CD4-positive, alpha-beta T cell treated with Interleukin-15 for 4 hours (primary cell): ENCODE data around the gene POLN.

Experiments used
- DNase-seq: peaks from one replicate; pipeline ENCODE4 v3.0.0-alpha.2; 2020; ENCODE audit warnings: low spot score

The POLN gene

DNA sequence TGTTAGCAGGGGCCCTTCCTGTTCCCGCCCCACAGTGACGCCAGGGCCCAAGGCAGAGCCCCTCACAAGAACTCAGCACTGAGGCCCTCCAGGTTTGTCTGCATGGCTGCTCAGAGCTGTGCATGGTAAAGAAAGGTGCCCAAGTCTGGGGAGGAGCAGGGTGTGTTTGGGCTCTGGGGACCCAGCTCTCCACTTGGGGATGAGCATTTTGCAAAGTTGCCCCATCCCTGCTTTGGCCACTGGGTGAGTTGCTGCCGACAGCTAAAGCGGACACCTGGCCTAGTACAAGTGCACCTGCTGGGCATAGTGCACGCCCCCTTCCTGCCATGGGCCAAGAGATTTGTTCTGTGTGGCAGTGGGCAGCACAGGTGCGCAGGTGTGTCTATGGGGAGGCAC lies 22.0 kb upstream of the POLN start:
- DNase-seq = no peak

DNA sequence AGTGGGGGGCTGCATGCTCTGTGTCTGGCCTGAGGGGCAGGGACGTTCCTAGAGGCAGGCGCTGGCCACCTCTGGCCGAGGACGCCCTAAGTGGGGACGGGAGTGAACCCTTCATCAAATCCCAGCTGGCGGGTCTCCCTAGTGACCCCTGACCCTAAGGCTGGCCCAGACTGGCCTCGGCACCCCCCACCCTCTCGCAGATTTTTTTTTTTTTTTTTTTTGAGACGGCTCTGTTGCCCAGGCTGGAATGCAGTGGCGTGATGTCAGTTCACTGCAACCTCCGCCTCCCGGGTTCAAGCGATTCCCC lies 21.0 kb upstream of the POLN start:
- no peak for DNase-seq

DNA sequence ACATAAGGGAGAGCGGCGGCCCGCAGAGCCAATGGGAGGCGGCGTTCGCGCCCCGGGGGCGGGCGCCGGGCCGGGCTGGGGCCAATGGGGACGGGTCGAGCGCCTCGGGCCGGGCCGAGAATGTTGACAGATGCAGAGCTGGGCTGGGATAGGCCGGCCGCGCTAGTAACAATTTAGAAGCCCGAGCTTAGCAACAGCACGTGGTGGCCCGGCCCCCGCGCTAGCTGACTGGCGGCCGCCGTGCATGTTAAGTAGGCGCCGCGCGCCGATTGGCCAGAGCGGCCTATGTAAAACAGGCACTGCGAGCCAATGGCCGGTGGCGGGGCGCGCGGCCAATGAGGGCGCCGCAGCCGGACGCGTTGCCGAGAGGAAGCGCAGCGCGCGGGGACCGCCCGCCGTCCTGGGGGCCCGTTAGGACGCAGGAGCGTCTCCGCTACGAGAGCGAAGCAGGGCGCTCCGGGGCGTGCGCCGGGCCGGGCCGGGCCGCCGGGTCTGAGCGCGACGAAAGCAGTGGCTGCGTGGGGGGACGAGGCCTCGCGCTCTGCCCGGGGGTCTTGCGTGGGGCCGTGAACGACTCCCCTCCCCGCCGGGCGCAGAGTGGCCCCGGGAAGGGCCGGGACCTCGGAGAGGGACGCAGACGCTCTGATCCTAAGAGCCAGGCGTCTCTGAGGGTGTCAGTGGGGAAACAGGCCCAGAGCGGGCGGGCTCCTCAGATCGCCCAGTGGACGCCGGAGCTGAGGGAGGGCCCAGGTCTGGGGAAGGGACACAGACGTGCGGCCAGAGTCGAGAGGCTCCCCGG lies 20.4 kb upstream of the POLN start:
- DNase-seq = peak; percentile 99

DNA sequence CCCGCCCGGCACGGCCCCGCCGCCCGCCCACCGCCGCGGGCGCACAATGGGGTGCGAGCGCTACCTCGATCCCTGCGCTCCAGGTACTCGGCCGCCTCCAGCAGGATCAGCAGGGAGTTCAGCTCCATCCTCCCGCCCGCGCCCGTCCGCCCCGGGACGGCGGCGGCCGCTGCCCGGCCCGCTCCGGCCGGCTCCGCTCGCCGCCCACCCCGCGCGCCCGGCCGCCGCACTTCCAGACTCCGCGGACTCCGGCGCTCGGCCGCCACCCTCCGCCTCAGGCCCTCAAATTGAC lies 19.9 kb upstream of the POLN start, which contains the start of gene MXD4:
Gene MXD4, minus strand, starts transcription at position 257 of the 292 bp plus-strand sequence. Its CDS starts 129 bp downstream, at position 128.
- DNase-seq = no peak

DNA sequence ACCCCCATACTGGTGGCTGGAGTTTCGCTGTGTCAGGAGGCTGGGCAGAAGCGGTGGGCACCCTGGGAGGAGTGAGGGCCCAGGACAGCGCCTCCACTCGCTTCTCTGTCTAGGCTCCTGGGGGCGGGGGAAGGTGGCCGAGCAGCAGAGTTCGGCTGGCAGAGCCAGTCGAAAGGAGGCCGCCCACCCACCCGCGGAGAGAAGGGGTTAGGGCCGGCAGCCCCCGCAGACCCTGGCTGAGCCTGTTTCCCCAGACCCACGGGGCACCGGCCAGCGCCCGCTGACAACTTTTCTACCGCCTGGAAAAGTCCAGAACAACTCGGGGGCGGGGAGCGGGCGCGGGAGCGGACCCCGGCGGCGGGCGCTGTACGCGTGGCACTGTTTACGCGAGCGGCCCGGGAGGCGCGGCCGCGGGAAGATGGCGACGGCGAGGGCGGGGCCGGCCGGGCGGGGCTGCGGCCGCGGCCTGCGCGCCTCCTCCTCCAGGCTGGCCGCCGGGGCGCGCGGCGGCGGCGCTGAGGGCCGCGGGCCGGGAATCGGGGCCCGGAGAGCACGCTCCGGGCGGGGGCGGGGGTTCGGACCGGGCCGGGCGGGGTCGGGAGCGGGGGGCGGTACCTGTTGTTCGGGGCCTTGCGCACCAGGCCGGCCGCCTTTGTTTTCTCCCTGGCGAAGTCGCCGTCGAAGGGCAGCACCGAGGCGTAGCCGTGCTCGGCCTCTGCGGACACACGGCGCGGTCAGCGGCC lies 19.4 kb upstream of the POLN start:
- peak; percentile 49 for DNase-seq

DNA sequence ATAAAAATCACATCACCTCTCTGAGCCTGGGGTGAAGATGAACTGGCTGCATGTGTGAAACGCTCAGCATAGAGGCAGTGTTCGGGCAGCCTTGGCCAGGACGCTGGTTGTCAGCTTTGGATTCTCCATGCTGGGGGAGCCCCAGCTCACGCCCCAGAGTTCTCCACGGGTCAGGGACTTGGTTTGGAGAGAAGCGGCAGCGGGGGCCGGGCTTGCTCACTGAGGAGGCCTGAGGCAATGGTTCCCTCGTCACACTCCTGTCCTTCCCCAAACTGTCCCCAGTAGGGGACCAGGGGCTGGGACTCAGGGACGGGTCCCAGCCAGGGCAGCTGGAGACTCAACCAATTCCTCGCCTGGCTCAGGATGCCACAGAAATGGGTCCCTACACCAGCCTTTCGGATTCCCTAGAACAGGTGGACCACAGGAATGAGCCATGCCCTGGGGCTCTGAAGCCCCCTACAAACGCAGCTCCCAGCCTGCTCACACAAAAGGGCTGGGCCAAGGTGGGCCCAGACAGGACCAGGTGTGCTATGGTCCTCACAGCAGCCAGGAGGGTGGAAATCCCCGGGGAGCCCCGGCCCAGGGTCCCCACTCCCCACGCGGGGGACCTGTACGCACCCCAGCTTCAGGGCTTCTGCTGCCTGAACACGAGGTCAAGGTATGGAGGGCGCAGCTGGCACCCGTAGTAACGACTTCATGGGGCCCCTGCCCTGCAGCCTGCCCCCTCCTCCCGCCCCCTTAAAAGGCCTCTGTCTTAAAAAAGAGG lies 18.6 kb upstream of the POLN start:
- DNase-seq = no peak

DNA sequence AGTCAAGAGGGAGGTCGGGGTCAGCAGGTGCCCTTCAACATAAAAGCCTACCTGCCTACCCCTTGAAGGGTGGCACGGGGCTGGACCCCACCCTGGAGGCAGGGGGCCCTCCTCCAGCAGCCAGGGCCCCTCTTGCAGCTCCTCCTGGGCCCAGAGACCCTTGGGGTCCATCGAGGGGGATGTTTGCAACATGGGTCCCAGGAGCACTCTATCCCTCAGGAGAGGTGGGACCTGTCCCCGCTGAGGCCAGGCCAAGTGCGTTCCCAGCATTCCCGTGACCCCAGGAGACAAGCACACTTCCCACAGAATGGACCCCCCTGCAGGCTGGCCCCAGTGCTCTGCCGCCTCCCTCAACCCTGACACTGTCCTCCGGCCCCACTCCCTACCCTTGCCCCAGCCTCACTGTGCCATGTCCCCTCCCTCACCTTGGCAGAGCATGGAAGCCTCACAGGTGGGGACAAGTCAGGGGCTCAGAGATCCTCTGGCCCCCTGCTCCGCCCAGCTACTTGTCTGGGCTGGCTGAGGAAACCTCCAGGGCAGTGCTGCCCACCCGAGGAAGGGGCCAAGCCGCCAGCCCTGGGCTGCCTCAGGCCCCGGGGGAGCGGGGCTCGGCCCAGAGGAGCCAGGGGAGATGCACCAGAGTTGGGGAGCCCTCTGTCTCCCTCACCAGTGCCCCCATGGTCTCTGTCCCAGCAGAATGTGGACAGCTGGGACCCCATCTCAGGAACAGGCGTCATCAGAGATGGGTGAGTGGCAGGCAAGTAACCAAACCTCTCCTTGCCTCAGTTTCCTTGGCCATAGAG lies 17.8 kb upstream of the POLN start:
- DNase-seq = no peak

DNA sequence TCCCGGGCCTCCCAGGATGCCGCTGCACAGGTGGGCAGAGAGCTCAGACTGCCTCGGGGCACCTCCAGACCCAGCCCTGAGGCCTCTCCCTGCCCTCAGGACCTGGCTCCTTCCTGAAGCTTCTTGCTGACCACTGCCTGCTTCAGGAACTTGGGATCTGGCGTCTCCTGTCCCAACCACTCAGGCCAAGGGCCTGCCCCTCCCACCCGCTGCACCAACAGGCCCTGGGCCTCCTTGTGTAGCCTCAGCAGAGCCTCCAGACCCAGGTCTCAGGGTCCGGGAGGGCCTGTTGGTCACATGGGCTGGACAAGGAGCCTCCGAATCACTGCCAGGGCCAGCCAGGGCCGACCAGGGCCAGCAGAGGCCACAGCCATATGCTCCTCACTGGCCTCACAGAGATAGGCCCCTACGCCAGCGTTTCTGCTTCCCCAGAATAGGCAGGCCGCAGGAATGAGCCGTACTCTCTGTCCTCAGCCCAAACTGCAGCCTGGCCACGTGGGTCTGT lies 17.2 kb upstream of the POLN start:
- DNase-seq = no peak

DNA sequence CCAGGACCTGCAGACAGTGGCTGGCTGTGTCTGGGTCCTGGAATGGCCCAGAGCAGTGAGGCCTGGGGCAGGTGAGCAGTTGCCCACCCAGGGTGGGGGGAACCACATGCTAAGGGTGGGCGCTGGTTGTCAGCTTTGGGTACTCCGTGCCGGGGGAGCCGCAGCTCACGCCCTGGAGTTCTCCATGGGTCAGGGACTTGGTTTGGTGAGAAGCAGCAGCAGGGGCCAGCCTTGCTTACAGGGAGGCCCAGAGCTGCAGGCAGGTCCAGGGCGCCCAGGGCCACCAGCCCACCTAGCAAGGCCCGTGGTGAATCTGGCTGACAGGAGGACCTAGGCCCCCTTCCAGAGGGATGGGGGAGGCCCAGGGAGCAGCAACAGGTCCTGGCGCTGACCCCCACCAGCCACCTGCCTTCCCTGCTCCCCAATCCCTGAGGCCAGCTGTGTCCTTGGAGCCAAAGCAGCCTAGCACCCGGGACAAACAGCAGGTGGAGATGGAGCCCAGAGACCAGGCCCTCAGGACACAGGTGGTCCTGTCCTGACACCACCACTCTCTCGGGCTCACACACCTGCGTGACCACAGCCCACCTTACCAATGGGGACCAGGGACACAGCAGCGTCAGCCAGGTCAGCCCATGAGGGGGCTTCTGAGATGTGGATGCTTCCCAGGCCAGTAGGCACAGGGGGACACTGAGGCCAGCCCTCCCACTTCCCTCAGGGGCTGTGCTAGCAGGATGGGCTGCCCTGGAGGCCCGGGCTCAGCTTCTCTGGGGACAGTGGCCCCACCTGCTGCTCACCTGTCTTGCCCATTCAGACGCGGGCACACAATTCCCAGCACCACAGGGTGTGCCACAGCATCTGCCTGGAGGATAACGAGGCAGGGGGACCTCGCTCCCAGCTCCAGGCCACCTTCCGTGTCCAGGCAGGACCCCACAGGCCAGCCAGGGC lies 16.4 kb upstream of the POLN start:
- DNase-seq = no peak

DNA sequence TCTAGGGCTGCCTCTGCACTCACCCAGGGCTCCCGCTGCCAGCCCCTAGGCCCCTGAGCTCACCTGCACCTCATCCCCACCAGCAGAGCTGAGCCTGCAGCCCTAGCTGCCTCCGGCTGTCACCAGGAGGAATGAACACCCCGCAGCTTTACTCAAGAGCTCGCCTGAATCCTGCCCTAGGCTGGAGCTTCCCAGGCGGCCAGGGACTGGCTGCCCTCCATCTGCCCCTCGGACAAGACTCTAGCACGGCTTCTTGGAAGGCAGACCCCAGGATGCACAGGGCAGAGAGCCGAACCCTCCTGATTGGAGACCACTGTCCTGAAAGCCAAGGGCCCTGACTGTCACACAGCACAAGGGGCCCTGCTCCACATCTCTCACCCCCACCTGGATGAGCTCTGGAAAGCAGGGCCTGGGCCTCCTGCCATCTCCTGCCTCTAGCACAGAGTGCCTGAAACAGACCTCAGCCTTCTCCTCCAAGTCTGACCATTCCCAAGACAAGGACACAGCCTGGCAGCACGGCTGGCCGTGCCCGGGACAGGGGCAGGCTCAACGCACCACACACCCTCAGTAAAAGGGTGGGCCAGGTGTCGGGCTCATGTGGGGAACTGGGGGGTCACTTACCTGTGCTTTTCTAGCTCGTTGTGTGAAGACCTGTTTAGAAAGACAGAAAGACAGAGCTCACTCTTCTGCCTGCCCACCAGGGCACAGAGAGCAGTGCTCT lies 15.6 kb upstream of the POLN start:
- DNase-seq = no peak

DNA sequence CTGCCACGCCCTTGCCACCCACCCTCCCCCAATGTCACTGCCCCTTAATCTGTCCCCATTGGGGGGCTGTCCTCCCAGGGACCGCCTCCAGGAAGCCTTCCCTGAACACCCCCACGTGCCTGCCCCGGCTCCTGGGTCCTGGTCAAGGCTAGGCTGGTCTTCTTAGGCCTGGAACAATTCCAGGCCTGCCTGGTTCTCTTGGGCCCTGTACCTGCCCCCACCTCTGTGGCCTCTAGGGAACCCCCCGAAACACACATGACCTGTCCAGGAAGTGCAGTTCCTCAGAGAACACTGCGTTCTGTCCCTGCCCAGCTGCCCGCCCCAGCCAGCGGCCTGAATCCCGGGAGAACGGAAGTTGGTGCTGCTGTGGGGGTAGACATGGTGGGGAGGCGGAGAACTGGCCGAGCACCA lies 14.9 kb upstream of the POLN start:
- no peak for DNase-seq

DNA sequence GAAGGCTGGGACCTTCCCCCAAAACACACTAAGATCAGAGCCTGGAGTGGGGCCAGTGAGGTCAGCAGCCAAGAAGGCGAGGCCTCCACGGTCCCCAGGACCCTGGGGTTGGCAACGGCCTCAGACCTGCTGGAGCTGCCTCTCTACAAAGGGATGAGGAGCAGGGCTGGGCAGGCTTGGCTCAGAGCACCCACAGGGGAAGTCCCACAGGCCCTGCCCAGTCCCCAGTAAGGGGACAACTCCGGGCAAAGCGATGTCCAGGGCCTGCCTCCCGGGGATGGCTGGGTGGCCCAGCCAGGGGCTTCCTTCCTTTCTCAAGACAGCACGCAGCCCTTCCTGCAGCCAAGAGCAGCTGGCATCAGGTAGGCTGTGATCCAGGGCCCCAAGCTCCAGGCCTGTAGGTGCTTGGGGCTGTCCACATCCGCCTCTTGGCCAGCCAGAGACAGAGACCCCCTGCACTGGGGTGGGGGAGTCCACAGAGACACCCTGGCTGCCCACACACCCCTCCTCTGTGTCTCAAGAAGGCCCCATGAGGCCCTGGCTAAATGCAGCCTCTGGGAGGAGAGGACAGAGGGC lies 14.3 kb upstream of the POLN start:
- DNase-seq = no peak

DNA sequence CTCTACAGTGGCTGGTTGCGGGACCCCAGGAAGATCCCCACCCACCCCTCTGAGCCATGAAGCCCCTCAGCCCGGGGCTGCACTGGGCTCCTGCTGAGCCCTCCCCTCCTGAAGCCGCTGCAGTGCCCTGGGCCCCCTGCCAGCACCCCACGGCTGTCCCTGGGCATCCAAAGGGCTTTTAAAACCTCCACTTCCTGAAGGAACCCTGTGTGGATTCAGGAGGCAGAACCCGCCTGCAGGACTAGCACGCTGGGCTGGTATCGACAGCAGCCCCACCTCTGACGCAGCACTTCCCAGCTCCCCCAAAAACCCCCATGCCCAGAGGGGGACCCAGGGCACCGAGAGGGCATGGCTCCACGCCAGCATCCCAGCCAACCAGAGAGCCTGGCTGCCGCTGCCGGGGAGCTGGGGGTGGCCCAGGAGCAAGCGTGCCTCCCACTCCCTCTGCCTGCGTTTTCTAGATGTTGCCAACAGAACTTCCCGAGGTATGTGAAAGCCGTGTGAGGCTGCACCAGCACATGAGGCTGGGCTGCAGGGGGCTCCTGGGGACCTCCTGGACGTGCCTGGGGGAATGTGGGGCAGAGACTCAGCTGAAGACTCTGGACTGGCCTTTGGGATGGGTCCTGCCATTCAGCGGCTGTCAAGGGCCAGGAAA lies 13.7 kb upstream of the POLN start:
- DNase-seq = no peak

DNA sequence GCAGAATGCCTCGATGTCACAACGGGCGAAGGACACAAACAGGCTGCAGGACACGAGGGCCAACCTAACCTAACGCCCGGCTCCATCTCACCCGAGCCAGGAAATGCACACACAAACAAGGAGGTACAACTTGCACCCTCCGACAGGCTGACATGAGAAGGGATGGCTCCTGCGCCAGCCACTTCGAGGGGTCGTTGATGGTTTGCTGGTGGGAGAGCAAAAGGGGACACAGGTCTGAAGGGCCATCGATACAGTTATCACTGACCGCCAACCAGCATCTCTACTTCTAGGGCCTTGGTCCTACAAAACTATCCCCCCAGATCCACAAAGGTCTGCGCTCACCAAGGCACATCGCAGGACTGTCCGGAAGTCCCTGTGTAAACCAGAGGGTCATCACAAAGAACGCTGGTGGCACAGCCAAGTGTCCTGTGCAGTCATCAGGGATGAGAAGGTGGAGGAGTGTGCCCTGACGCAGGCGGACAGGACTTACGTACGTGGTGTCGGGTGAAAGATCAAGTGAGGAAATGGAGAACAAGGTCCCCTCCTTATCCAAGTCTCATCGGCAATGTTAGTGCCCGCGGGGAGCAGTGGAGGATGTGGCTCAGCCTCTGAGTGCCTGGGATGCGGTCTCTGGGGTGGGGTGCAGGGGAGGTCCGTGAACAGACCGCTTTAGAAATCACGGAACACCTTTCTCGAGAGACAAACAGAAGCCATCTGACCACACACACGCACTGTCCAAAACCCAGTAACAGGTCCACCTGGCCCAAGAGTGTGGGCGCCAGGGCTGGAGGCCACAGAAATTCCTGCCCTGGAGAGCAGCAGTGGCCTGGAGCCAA lies 13.0 kb upstream of the POLN start:
- no peak for DNase-seq

DNA sequence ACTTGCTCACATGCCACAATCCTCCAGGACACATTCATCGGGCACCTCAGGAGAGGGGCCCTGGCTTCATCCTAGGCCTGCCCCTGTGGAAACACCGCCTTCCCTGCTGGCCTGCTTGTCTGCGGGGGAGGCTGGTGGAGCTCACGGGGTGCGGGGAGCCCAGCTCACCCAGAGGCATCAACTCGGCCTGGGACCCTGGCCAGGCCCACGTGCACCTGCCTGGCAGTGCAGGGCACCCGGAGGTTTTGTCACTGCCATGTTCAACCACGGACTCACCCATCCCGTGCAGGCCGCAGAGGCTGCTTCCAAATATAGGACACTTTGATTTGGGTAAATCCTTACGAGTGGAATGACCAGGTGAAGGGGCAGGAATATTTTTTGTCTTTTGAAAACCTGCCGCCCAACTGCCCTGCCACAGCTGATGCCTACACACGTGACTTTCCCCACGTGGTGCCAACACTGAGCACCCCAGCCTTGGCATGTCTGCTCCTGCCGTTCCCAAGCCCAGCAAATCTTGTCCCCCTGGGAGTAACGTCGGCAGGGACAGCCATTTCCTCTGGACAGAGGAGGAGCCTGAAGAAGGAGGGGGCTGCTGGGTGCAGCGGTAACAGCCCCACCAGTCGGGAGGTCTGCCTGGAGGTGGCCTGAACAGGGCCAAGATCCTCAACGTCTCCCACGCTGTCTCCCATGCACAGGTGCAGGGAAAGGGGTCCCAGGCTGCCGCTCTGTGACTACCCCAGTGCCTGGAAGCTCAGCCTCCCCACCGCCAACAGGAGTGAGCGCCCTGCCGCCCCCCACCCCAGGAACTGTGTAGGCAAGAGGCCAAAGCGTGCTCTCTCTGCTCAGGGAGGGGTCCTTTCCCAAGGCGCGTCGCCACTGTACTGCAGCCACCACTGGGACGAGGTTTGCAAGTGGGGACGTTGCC lies 11.5 kb upstream of the POLN start:
- DNase-seq = no peak

DNA sequence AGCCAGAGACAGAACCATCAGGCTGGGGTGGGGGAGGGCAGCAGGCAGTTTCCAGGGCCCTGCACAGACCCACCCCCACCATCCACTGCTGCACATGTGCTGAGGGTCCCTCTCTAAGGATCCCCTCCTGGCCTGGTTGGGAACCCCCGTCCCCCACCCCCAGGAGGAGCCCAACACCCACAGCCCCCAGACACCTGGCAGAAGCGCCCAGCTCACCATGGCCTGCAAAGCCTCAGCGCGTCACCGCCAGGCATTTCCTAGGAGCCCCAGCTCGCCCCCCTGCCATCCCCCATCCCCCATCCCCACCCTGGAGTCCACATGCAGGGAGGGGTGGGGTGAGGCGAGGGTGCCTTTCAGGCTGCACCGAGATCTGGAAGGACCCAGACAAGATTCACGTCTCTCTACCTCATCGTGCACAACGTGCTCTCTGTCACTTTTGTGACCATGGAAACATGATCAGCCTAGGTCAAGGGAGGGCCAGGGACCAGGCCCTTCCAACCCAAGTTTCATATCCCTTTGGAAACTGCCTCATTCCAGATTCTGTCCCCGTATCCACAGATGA lies 10.7 kb upstream of the POLN start:
- DNase-seq = no peak
